SK-N-SH treated with all-trans-retinoic acid at 6 μM for 48 hours (cell line): Measurements from ENCODE around the gene FEV.

ENCODE experiments used
- CREB5 ChIP-seq: fragments of 250-450 bp; sonication (Bioruptor Pico); IDR thresholded peaks from 2 replicates; pipeline ENCODE4 v1.5.1; 2020; ENCODE audit warnings: low read depth, mild to moderate bottlenecking, moderate library complexity
- CSDC2 ChIP-seq: fragments of 250-450 bp; sonication (Bioruptor Pico); IDR thresholded peaks from 2 replicates; pipeline ENCODE4 v1.5.0; 2020; ENCODE audit warnings: mild to moderate bottlenecking, moderate library complexity
- CSRNP3 ChIP-seq: fragments of 250-450 bp; sonication (Bioruptor Pico); IDR thresholded peaks from 2 replicates; pipeline ENCODE4 v1.5.1; 2021; ENCODE audit warnings: mild to moderate bottlenecking, moderate library complexity
- OSR1 ChIP-seq: fragments of 250-450 bp; sonication (Bioruptor Pico); IDR thresholded peaks from 2 replicates; pipeline ENCODE4 v1.8.0; 2022; ENCODE audit warnings: moderate library complexity, mild to moderate bottlenecking, inconsistent platforms
- PATZ1 ChIP-seq: fragments of 250-450 bp; sonication (Bioruptor Pico); IDR thresholded peaks from 2 replicates; pipeline ENCODE4 v1.8.0; 2020; ENCODE audit warnings: mild to moderate bottlenecking, moderate library complexity, borderline replicate concordance
- POU6F1 ChIP-seq: fragments of 250-450 bp; sonication (Bioruptor Pico); IDR thresholded peaks from 2 replicates; pipeline ENCODE4 v1.8.0; 2021; ENCODE audit warnings: low read depth, mild to moderate bottlenecking, moderate library complexity, borderline replicate concordance
- RARB ChIP-seq: fragments of 250-450 bp; sonication (Bioruptor Pico); IDR thresholded peaks from 2 replicates; pipeline ENCODE4 v1.8.0; 2021; ENCODE audit warnings: mild to moderate bottlenecking, moderate library complexity
- SNAI2 ChIP-seq: fragments of 250-450 bp; sonication (Bioruptor Pico); IDR thresholded peaks from 2 replicates; pipeline ENCODE4 v1.5.0; 2020; ENCODE audit warnings: mild to moderate bottlenecking, moderate library complexity
- ZNF565 ChIP-seq: fragments of 450-650 bp; formaldehyde crosslinking; conservative IDR thresholded peaks from 2 replicates; pipeline ENCODE4 v1.5.0; 2020; ENCODE audit warnings: low read depth, mild to moderate bottlenecking, moderate library complexity
- ZNF8 ChIP-seq: fragments of 450-650 bp; formaldehyde crosslinking; IDR thresholded peaks from 2 replicates; pipeline ENCODE4 v1.5.0; 2020; ENCODE audit warnings: mild to moderate bottlenecking, moderate library complexity

GRCh38 chr2:218992196-218992595 lies 7.2 kb upstream of the FEV start:
- TF ChIP-seq OSR1 (CRISPR knock-in tag) (no peak), PATZ1 (CRISPR knock-in tag) (no peak), SNAI2 (CRISPR knock-in tag) (no peak), RARB (CRISPR knock-in tag) (no peak), CSRNP3 (CRISPR knock-in tag) (no peak), ZNF8 (no peak), ZNF565 (CRISPR knock-in tag) (no peak), CREB5 (CRISPR knock-in tag) (no peak), POU6F1 (no peak), CSDC2 (CRISPR knock-in tag) (no peak)
